DND-41 (cell line): ENCODE measurements around the gene SDSL.

Experiments
- ATAC-seq: fragments of 200-7000 bp; cut with Tn5 transposase; 3 replicates; pipeline ENCODE4 v1.9.1; 2021; ENCODE audit warnings: low read depth; ENCODE audit not compliant: insufficient read depth
- DNase-seq: peaks from one replicate; pipeline ENCODE4 v3.0.0-alpha.2; 2020
- H2AFZ ChIP-seq: 2 replicates; pipeline ENCODE4 v1.6.0; 2012; ENCODE audit warnings: low read depth, low read length
- H3K27ac ChIP-seq: 2 replicates; pipeline ENCODE4 v1.5.1; 2012; ENCODE audit warnings: low read length, inconsistent platforms
- H3K27me3 ChIP-seq: fragments of 200-600 bp; sonication (generic); 2 replicates; pipeline ENCODE4 v1.6.0; 2012; ENCODE audit warnings: low read length, mild to moderate bottlenecking, inconsistent platforms; ENCODE audit not compliant: insufficient read depth, poor library complexity
- H3K36me3 ChIP-seq: 2 replicates; pipeline ENCODE4 v1.5.1; 2012; ENCODE audit warnings: low read length, inconsistent platforms; ENCODE audit not compliant: insufficient read depth
- H3K4me1 ChIP-seq: 2 replicates; pipeline ENCODE4 v1.5.1; 2012; ENCODE audit warnings: mild to moderate bottlenecking, low read length; ENCODE audit not compliant: insufficient read depth
- H3K4me2 ChIP-seq: 2 replicates; pipeline ENCODE4 v1.6.0; 2012; ENCODE audit warnings: mild to moderate bottlenecking, moderate library complexity, low read length, inconsistent platforms; ENCODE audit not compliant: insufficient read depth
- H3K4me3 ChIP-seq, 2 experiments: fragments of 200-600 bp in 1 of 2; shearing (Covaris generic) in 1 of 2; 2 replicates each; pipeline ENCODE4 v1.5.1; 2012 to 2016; ENCODE audit warnings: inconsistent platforms in 2 of 2, low read length in 2 of 2, mild to moderate bottlenecking in 2 of 2, low read depth in 1 of 2, moderate library complexity in 1 of 2
- H3K79me2 ChIP-seq: 2 replicates; pipeline ENCODE4 v1.6.0; 2012; ENCODE audit warnings: low read length, inconsistent platforms; ENCODE audit not compliant: insufficient read depth
- H3K9ac ChIP-seq: 2 replicates; pipeline ENCODE4 v1.6.0; 2012; ENCODE audit warnings: low read depth, mild to moderate bottlenecking, inconsistent platforms, low read length, moderate library complexity
- H3K9me3 ChIP-seq: 2 replicates; pipeline ENCODE4 v1.5.1; 2012; ENCODE audit warnings: low read length, moderate library complexity, mild to moderate bottlenecking, inconsistent platforms; ENCODE audit not compliant: insufficient read depth, severe bottlenecking
- H4K20me1 ChIP-seq: 2 replicates; pipeline ENCODE4 v1.6.0; 2012; ENCODE audit warnings: low read length; ENCODE audit not compliant: insufficient read depth
- CTCF ChIP-seq: IDR thresholded peaks from 2 replicates; pipeline ENCODE4 v1.5.1; 2012; ENCODE audit warnings: borderline replicate concordance, low read length, moderate library complexity, mild to moderate bottlenecking; ENCODE audit not compliant: poor library complexity, severe bottlenecking; ENCODE audit errors: extremely low read depth
- EZH2 ChIP-seq: IDR thresholded peaks from 3 replicates; pipeline ENCODE4 v1.6.1; 2012; ENCODE audit warnings: borderline replicate concordance, low read depth, mild to moderate bottlenecking, moderate library complexity, low read length, inconsistent platforms; ENCODE audit not compliant: severe bottlenecking

SDSL gene

GRCh38 chr12:113390064-113391043 is 31.8 kb upstream of the SDSL start:
- no peaks in the 10 kb centered on the region for H3K27me3 ChIP-seq
- no peaks in the 10 kb centered on the region for H3K9me3 ChIP-seq
- TF ChIP-seq CTCF (no peak), EZH2 (no peak)
- no peak overlapping the region for H3K27ac ChIP-seq
- no peak for DNase-seq
- ATAC-seq, result no peak
- H3K4me1 ChIP-seq, result no peaks in the 10 kb centered on the region
- H4K20me1 ChIP-seq, result no peaks in the 10 kb centered on the region
- H3K79me2 ChIP-seq, result no peaks in the 10 kb centered on the region
- no peak overlapping the region for H3K9ac ChIP-seq
- H3K4me3 ChIP-seq, result no peak overlapping the region
- no peak overlapping the region for H2AFZ ChIP-seq
- H3K36me3 ChIP-seq, result no peaks in the 10 kb centered on the region
- H3K4me2 ChIP-seq, result no peak overlapping the region

- Histone ChIP-seq H2AFZ (no peak overlapping the region), H3K36me3 (no peaks in the 10 kb centered on the region), H3K27ac (no peak overlapping the region), H3K4me1 (no peaks in the 10 kb centered on the region), H3K9me3 (no peaks in the 10 kb centered on the region), H3K4me2 (no peak overlapping the region), H3K27me3 (no peaks in the 10 kb centered on the region), H3K4me3 (no peak overlapping the region), H3K9ac (no peak overlapping the region), H3K79me2 (no peaks in the 10 kb centered on the region), H4K20me1 (no peaks in the 10 kb centered on the region)
- TF ChIP-seq EZH2, result no peak
- TF ChIP-seq CTCF, result no peak
- ATAC-seq (no peak), DNase-seq (no peak)
These were observed 31.0 kb upstream of the SDSL start for GRCh38 chr12:113391145-113391544.

- ATAC-seq (no peak), DNase-seq (no peak)
- H3K79me2 ChIP-seq, result no peaks in the 10 kb centered on the region
- H3K4me3 ChIP-seq, result no peak overlapping the region
- no peak for TF ChIP-seq EZH2
- TF ChIP-seq CTCF, result no peak
- no peak overlapping the region for H3K9ac ChIP-seq
- H3K27me3 ChIP-seq, result no peaks in the 10 kb centered on the region
- H4K20me1 ChIP-seq, result no peaks in the 10 kb centered on the region
- H3K36me3 ChIP-seq, result no peaks in the 10 kb centered on the region
- H2AFZ ChIP-seq, result no peak overlapping the region
- no peaks in the 10 kb centered on the region for H3K9me3 ChIP-seq
- H3K4me1 ChIP-seq, result no peaks in the 10 kb centered on the region
- no peak overlapping the region for H3K27ac ChIP-seq
- H3K4me2 ChIP-seq, result no peak overlapping the region
These were observed 30.4 kb upstream of the SDSL start for GRCh38 chr12:113391650-113392337.
